AG04450 (cell line): ENCODE data around the gene SLC36A1. TPM values are rescaled to one million over a fixed set of nuclear protein-coding genes. Genes with fewer than 3 reads are reported as not detected.

ENCODE experiments used
- CTCF ChIA-PET: fragments of 300-600, 350-600 bp; formaldehyde crosslinking; extraction: SDS; loops from one replicate; lab custom pipeline; 2022; ENCODE audit warnings: antibody characterized with exemption, inconsistent platforms; lab: Charles Lee
- POLR2A ChIA-PET: fragments of 350-600 bp; formaldehyde crosslinking; extraction: SDS; loops from one replicate; lab custom pipeline; 2021; ENCODE audit warnings: antibody characterized with exemption, inconsistent platforms; lab: Yijun Ruan, JAX
- DNase-seq: peaks from one replicate; pipeline ENCODE4 v3.0.0-alpha.2; 2011; ENCODE audit warnings: low read depth, low spot score
- H3K27ac ChIP-seq: one replicate; pipeline ENCODE4 v1.5.1; 2012; ENCODE audit warnings: low read depth, low read length, control low read depth
- H3K27me3 ChIP-seq: one replicate; pipeline ENCODE4 v1.6.0; 2012; ENCODE audit warnings: low read length; ENCODE audit not compliant: control insufficient read depth, insufficient read depth
- H3K4me3 ChIP-seq: 2 replicates; pipeline ENCODE4 v1.5.1; 2011; ENCODE audit warnings: mild to moderate bottlenecking, low read depth, low read length, control low read depth
- H3K9me3 ChIP-seq: 2 replicates; pipeline ENCODE4 v1.5.1; 2012; ENCODE audit warnings: low read length; ENCODE audit not compliant: control insufficient read depth, insufficient read depth
- CTCF ChIP-seq: IDR thresholded peaks from 2 replicates; pipeline ENCODE4 v1.5.1; 2011; ENCODE audit warnings: low read depth, low read length, control low read depth, inconsistent platforms
- polyA plus RNA-seq: library from polyadenylated mRNA; depleted of rRNA; stranded (reverse); fragments of >200 nt; gene quantifications from 2 replicates; pipeline ENCODE4 v1.2.3, GENCODE V29; 2011

SLC36A1 gene
- polyA plus RNA-seq, 1 experiment: 22.2 TPM

GRCh38 chr5:151451626-151452520, 4.5 kb downstream of the SLC36A1 start:
- POLR2A ChIA-PET: interaction anchor here (0.7 to 1.4 kb wide), 3 partner anchors 28 to 319 kb away, joined by 3 to 5 read pairs (median 3); no protein-coding TSS in a partner anchor

GRCh38 chr5:151454166-151454565, 6.8 kb downstream of the SLC36A1 start:
- Histone ChIP-seq H3K9me3 (no peaks in the 10 kb centered on the region), H3K27ac (no peak overlapping the region), H3K27me3 (no peaks in the 10 kb centered on the region), H3K4me3 (no peak overlapping the region)
- CTCF ChIA-PET: interaction anchor here (0.6 to 1.2 kb wide), 4 partner anchors 144 to 1051 kb away, joined by 3 to 5 read pairs (median 4); no protein-coding TSS in a partner anchor
- no peak for TF ChIP-seq CTCF
- POLR2A ChIA-PET: no interaction called here
- no peak for DNase-seq

More at GRCh38 chr5:151451626-151452520, 4.5 kb downstream of the SLC36A1 start:
- no peak for TF ChIP-seq CTCF
- DNase-seq: peak; percentile 24
- Histone ChIP-seq H3K9me3 (no peaks in the 10 kb centered on the region; the same call in 1 of the 2 replicates), H3K27me3 (no peaks in the 10 kb centered on the region), H3K4me3 (no peak overlapping the region), H3K27ac (peak overlapping the region; percentile 70)
- CTCF ChIA-PET: interaction anchor here (0.6 to 6.4 kb wide), 7 partner anchors 7 to 400 kb away, joined by 3 to 53 read pairs (median 6); no protein-coding TSS in a partner anchor

- DNase-seq: no peak
- TF ChIP-seq CTCF: no peak
- no peak overlapping the region for H3K27ac ChIP-seq
- CTCF ChIA-PET: interaction anchor here (1.2 kb wide), 1 partner anchor 204 kb away, joined by 3 read pairs; no protein-coding TSS in a partner anchor
- no peaks in the 10 kb centered on the region for H3K9me3 ChIP-seq
- POLR2A ChIA-PET: no interaction called here
- no peak overlapping the region for H3K4me3 ChIP-seq
- no peaks in the 10 kb centered on the region for H3K27me3 ChIP-seq
Measured at GRCh38 chr5:151454889-151455288, 7.5 kb downstream of the SLC36A1 start.

GRCh38 chr5:151456321-151456940, 9.0 kb downstream of the SLC36A1 start:
- TF ChIP-seq CTCF: no peak
- no peaks in the 10 kb centered on the region for H3K9me3 ChIP-seq
- ChIA-PET POLR2A (no interaction called here), CTCF (interaction anchor here (0.9 to 6.0 kb wide), 3 partner anchors 8 to 202 kb away, joined by 3 to 53 read pairs (median 3); partner anchors contain the start of gene SLC36A1)
- no peak for DNase-seq
- no peak overlapping the region for H3K4me3 ChIP-seq
- no peak overlapping the region for H3K27ac ChIP-seq
- no peaks in the 10 kb centered on the region for H3K27me3 ChIP-seq
